OCI-LY1 (cell line): ENCODE measurements around the gene VAV2.
A peak's percentile ranks its signal among the peaks of the same experiment; 100 is the strongest.

Experiments
- H2AFZ ChIP-seq: fragments of 200-600 bp; sonication (generic), shearing (Covaris generic); 2 replicates; pipeline ENCODE4 v1.6.0; 2014; ENCODE audit warnings: antibody characterized with exemption, mild to moderate bottlenecking, low read length
- H3F3A ChIP-seq: fragments of 200-600 bp; sonication (generic), shearing (Covaris generic); 2 replicates; pipeline ENCODE4 v1.6.0; 2014; ENCODE audit warnings: mild to moderate bottlenecking, antibody characterized with exemption, low read length, moderate library complexity; ENCODE audit not compliant: insufficient read depth
- H3K27ac ChIP-seq: fragments of 200-600 bp; sonication (generic); 2 replicates; pipeline ENCODE4 v1.5.1; 2014; ENCODE audit warnings: low read length, mixed run types, mild to moderate bottlenecking, low read depth; ENCODE audit not compliant: poor library complexity, severe bottlenecking
- H3K27me3 ChIP-seq: fragments of 200-600 bp; sonication (generic); 2 replicates; pipeline ENCODE4 v1.6.0; 2014; ENCODE audit warnings: antibody characterized with exemption, mild to moderate bottlenecking, low read length, moderate library complexity; ENCODE audit not compliant: insufficient read depth
- H3K36me3 ChIP-seq: fragments of 200-600 bp; sonication (generic); 2 replicates; pipeline ENCODE4 v1.6.1; 2014; ENCODE audit warnings: mild to moderate bottlenecking, antibody characterized with exemption, low read length, moderate library complexity, mixed read lengths; ENCODE audit not compliant: insufficient read depth
- H3K4me1 ChIP-seq: fragments of 200-600 bp; sonication (generic); 2 replicates; pipeline ENCODE4 v1.5.1; 2014; ENCODE audit warnings: mild to moderate bottlenecking, low read length, moderate library complexity; ENCODE audit not compliant: insufficient read depth, severe bottlenecking
- H3K4me2 ChIP-seq: fragments of 200-600 bp; sonication (generic), shearing (Covaris generic); 2 replicates; pipeline ENCODE4 v1.6.1; 2014; ENCODE audit warnings: low read length
- H3K4me3 ChIP-seq: fragments of 200-600 bp; sonication (generic); 2 replicates; pipeline ENCODE4 v1.5.1; 2014; ENCODE audit warnings: low read length, low read depth, mild to moderate bottlenecking, mixed read lengths; ENCODE audit not compliant: poor library complexity, severe bottlenecking
- H3K79me2 ChIP-seq: fragments of 200-600 bp; shearing (Covaris generic); 2 replicates; pipeline ENCODE4 v1.6.1; 2016; ENCODE audit warnings: mixed run types, low read length, mixed read lengths; ENCODE audit not compliant: insufficient read depth
- H3K9ac ChIP-seq: fragments of 200-600 bp; sonication (generic), shearing (Covaris generic); 2 replicates; pipeline ENCODE4 v1.6.1; 2014; ENCODE audit warnings: mild to moderate bottlenecking, low read length, mixed read lengths
- H3K9me2 ChIP-seq: fragments of 200-600 bp; sonication (generic), shearing (Covaris generic); 2 replicates; pipeline ENCODE4 v1.6.1; 2014; ENCODE audit warnings: low read depth, mild to moderate bottlenecking, low read length, mixed read lengths
- H3K9me3 ChIP-seq: fragments of 200-600 bp; shearing (Covaris generic); 2 replicates; pipeline ENCODE4 v1.6.1; 2014; ENCODE audit warnings: low read length, mixed read lengths
- H4K20me1 ChIP-seq: fragments of 200-600 bp; sonication (generic), shearing (Covaris generic); 2 replicates; pipeline ENCODE4 v1.6.0; 2016; ENCODE audit warnings: mild to moderate bottlenecking, low read length; ENCODE audit not compliant: insufficient read depth
- EZH2 ChIP-seq: fragments of 200-600 bp; sonication (generic), shearing (Covaris generic); IDR thresholded peaks from 2 replicates; pipeline ENCODE4 v1.8.0; 2017; ENCODE audit warnings: borderline replicate concordance, mixed run types, mild to moderate bottlenecking, antibody characterized with exemption, low read length, moderate library complexity, mixed read lengths
- TF ChIP-seq, protein P1 (sequence below): fragments of 200-600 bp; sonication (generic), shearing (Covaris generic); IDR thresholded peaks from 2 replicates; pipeline ENCODE4 v1.5.1; 2017; ENCODE audit warnings: mild to moderate bottlenecking, antibody characterized with exemption, low read length, moderate library complexity, mixed read lengths

VAV2 gene

DNA sequence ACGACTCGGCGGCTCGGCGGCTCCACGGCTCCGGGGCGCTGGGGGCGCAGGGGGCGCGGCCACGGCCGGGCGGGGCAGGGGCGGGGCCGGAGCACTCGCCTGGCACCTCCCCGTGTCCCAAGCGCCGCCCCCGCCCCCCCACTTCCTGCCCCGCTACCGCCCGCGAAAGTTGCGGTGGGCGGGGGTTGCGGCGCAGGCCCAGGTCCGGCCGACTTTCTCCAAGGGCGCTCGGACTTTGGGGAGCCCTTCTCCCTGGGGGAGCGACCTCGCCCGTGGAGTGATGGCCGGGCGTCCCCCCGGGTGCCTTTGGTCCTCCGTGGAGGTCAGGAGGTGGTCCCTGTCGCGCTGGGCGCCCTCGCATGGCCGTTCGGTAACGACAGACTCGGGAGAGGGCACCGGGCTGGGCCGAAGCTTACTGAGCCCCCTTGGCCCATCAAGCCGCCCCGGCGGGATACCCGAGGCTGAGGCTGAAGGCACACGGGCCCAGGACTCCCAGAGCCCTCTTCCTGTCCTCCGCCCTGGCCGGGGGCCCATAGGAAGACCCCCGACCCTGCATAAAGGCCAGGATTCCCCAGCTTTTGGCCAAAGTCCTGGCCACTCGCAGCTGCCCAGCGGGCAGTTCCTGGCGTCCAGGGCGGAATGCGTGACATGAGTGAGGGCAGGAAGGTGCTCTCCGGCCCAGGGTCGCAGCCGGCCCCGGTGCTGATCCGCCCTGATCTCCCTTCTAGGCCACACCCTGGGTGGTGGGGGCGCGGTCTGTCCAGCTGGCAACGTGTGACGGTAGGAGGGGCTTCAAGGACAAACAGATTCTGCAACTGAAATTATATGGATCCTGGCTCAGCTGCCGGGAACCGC lies 883 bp upstream of the VAV2 start:
- H3K9me3 ChIP-seq: no peaks in the 10 kb centered on the region
- no peaks in the 10 kb centered on the region for H3K79me2 ChIP-seq
- H4K20me1 ChIP-seq: no peaks in the 10 kb centered on the region
- peaks cover 6% of the 10 kb centered on the region for H3K4me1 ChIP-seq
- H3K27ac ChIP-seq: no peak overlapping the region
- no peaks in the 10 kb centered on the region for H3K27me3 ChIP-seq
- H2AFZ ChIP-seq: no peak overlapping the region
- H3F3A ChIP-seq: no peaks in the 10 kb centered on the region
- peak overlapping the region; percentile 73 for H3K4me2 ChIP-seq
- peak overlapping the region; percentile 58 for H3K9ac ChIP-seq
- H3K9me2 ChIP-seq: no peaks in the 10 kb centered on the region
- peak overlapping the region; percentile 62 for H3K4me3 ChIP-seq
- TF ChIP-seq, protein P1, sequence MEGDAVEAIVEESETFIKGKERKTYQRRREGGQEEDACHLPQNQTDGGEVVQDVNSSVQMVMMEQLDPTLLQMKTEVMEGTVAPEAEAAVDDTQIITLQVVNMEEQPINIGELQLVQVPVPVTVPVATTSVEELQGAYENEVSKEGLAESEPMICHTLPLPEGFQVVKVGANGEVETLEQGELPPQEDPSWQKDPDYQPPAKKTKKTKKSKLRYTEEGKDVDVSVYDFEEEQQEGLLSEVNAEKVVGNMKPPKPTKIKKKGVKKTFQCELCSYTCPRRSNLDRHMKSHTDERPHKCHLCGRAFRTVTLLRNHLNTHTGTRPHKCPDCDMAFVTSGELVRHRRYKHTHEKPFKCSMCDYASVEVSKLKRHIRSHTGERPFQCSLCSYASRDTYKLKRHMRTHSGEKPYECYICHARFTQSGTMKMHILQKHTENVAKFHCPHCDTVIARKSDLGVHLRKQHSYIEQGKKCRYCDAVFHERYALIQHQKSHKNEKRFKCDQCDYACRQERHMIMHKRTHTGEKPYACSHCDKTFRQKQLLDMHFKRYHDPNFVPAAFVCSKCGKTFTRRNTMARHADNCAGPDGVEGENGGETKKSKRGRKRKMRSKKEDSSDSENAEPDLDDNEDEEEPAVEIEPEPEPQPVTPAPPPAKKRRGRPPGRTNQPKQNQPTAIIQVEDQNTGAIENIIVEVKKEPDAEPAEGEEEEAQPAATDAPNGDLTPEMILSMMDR: peak; percentile 54
- no peak for TF ChIP-seq EZH2
- no peaks in the 10 kb centered on the region for H3K36me3 ChIP-seq

DNA sequence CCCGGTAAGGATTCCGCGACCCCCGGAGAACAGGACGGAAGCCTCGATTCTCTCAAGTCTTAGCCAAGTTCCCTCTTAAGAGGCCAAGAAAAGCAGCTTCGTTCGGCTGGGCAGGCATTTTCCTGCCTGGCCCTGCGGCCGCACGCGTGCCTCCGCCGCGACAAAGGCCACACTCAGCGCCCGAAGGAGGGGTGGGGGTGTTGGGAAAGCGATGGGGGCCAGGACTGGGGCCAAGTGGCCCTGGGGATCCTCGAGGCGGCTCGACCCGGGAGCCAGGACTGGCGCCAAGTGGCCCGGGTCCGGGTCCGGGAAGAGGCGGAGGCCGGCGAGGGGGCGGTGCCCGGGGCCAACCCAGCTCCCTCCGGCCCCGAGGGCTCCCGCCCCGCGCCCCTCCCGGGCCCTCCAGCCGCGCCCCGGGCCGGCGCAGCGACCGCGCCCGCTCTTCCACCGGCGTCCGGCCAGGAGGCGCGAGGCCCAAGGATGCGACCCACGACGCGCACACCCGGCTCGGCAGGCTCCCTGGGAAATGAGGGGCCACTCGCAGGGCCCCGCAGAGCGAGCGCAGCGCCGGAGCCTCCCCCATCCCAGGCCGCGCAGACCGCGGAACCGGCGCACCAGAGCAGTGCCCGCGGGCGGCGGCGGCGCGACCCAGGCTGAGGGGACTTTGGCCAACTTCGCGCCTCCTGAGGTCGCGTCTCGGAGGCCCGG lies 756 bp downstream of the VAV2 start:
- no peak overlapping the region for H2AFZ ChIP-seq
- no peaks in the 10 kb centered on the region for H3K27me3 ChIP-seq
- no peaks in the 10 kb centered on the region for H3K9me3 ChIP-seq
- H3F3A ChIP-seq: no peaks in the 10 kb centered on the region
- no peak overlapping the region for H3K9ac ChIP-seq
- peak overlapping the region; percentile 62 for H3K4me3 ChIP-seq
- H3K27ac ChIP-seq: no peak overlapping the region
- no peak overlapping the region; the same call in 1 of the 2 replicates for H3K4me2 ChIP-seq
- no peaks in the 10 kb centered on the region for H3K9me2 ChIP-seq
- peaks cover 6% of the 10 kb centered on the region for H3K4me1 ChIP-seq
- TF ChIP-seq, protein P1: no peak
- TF ChIP-seq EZH2: no peak
- H4K20me1 ChIP-seq: no peaks in the 10 kb centered on the region
- H3K36me3 ChIP-seq: no peaks in the 10 kb centered on the region
- H3K79me2 ChIP-seq: no peaks in the 10 kb centered on the region

DNA sequence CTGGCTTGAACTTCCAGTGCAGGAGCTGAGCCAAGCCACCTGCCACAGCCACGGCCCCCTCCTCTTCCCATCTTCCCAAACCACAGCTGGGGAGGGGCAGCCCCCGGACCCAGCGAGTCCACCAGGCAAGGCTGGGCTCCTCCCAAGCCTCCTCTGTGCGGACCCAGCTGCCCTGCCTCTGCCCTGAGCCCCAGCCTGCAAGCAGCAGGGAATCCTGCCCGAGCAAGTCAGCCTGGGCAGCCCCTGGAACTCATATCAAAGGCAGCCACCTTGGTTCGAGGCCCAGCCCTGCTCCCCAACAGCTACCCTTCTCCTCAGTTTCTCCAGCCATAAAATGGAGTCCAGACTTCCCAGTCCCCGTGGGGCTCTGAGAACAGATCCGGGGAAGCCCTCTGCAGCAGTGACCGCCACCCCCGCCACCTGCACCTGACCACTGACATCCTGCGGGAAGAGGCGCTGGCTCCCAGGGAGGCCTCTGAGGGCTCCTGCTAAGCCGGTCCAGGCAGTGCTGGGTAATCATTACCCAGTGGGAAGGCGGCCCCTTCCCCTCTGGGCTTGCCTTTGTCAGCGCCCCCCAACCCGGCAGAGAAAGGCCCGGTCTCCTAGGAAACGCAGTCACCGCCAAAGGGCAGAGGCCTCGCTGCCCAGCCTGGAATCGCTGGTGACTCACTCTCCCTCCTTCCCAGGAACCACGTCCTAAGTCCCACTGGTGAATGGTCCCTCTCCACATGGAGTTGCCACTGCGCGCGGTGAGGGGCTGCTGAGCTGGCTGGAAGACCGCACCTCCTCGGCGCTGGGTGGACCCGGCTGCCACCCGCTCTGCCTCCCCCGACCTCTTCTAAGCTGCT lies 1.5 kb downstream of the VAV2 start:
- no peaks in the 10 kb centered on the region for H3K9me3 ChIP-seq
- H3K4me2 ChIP-seq: no peak overlapping the region
- H4K20me1 ChIP-seq: no peaks in the 10 kb centered on the region
- H3K36me3 ChIP-seq: no peaks in the 10 kb centered on the region
- no peak overlapping the region for H3K27ac ChIP-seq
- no peaks in the 10 kb centered on the region for H3K9me2 ChIP-seq
- H3K4me3 ChIP-seq: no peak overlapping the region
- H3K4me1 ChIP-seq: peaks cover 6% of the 10 kb centered on the region
- H3F3A ChIP-seq: no peaks in the 10 kb centered on the region
- no peaks in the 10 kb centered on the region for H3K27me3 ChIP-seq
- no peak overlapping the region for H3K9ac ChIP-seq
- no peak overlapping the region for H2AFZ ChIP-seq
- H3K79me2 ChIP-seq: no peaks in the 10 kb centered on the region
- TF ChIP-seq, protein P1: no peak
- no peak for TF ChIP-seq EZH2
